Measurements from ENCODE around the gene MTFR1L.

Gene MTFR1L

GRCh38 chr1:25780318-25781129, 39.2 kb upstream of the MTFR1L start:
- Histone ChIP-seq H3K9ac (ENCODE audit: low read length) (no peak overlapping the region), H3K4me1 (ENCODE audit: control insufficient read depth, insufficient read depth, low read length) (peaks cover 1% of the 10 kb centered on the region), H3K4me3 (ENCODE audit: low read length) (no peak overlapping the region), H3K36me3 (ENCODE audit: control insufficient read depth, insufficient read depth, low read length) (no peaks in the 10 kb centered on the region), H3K27ac (ENCODE audit: low read depth, low read length) (no peak overlapping the region), H3K27me3 (ENCODE audit: control insufficient read depth, insufficient read depth, low read length) (no peaks in the 10 kb centered on the region)

GRCh38 chr1:25781130-25781433, 38.7 kb upstream of the MTFR1L start:
- Histone ChIP-seq H3K4me3 (ENCODE audit: low read length) (no peak overlapping the region), H3K27me3 (ENCODE audit: control insufficient read depth, insufficient read depth, low read length) (no peaks in the 10 kb centered on the region), H3K27ac (ENCODE audit: low read depth, low read length) (no peak overlapping the region), H3K4me1 (ENCODE audit: control insufficient read depth, insufficient read depth, low read length) (peaks cover 4% of the 10 kb centered on the region), H3K36me3 (ENCODE audit: control insufficient read depth, insufficient read depth, low read length) (no peaks in the 10 kb centered on the region), H3K9ac (ENCODE audit: low read length) (no peak overlapping the region)

DNA sequence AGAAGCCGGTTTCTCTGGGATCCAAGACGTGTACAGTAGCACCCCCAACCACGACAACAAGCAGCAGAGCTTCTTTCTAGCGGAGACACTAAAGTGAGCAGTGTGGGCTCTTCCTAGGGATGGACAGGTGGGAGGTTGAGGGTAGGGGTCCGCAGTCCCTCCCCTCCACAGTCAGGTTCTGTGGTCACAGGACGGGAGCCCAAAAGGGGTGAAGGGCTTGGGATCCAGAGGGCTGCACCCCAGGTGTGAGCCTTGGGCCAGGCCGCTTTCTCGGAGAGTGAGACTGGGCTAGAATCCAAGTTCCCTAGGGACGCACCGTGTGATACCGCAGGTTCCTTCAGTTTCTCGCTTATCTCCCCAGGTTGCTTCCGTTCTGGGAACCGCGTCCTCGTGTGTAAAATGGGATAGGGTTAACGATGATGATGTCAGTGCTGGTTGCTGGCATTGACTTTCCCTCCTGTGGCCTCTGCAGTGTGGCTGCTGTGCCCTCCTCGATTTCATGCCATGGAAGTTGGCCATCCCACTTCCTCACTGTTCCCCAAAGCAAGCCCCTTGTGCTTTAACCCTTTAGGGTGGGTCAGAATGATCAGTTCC, 37.0 kb upstream of the MTFR1L start:
- H3K36me3 ChIP-seq (ENCODE audit: control insufficient read depth, insufficient read depth, low read length) = no peaks in the 10 kb centered on the region

GRCh38 chr1:25784575-25785051, 35.1 kb upstream of the MTFR1L start:
- no peaks in the 10 kb centered on the region for H3K27me3 ChIP-seq (ENCODE audit: control insufficient read depth, insufficient read depth, low read length)
- peaks cover 12% of the 10 kb centered on the region for H3K4me1 ChIP-seq (ENCODE audit: control insufficient read depth, insufficient read depth, low read length)
- no peak overlapping the region for H3K9ac ChIP-seq (ENCODE audit: low read length)
- H3K27ac ChIP-seq (ENCODE audit: low read depth, low read length) = no peak overlapping the region
- no peaks in the 10 kb centered on the region for H3K36me3 ChIP-seq (ENCODE audit: control insufficient read depth, insufficient read depth, low read length)
- no peak overlapping the region for H3K4me3 ChIP-seq (ENCODE audit: low read length)

More for the DNA sequence above, 37.0 kb upstream of the MTFR1L start:
- Histone ChIP-seq H3K4me3 (ENCODE audit: low read length) (no peak overlapping the region), H3K27me3 (ENCODE audit: control insufficient read depth, insufficient read depth, low read length) (no peaks in the 10 kb centered on the region), H3K4me1 (ENCODE audit: control insufficient read depth, insufficient read depth, low read length) (peaks cover 12% of the 10 kb centered on the region), H3K27ac (ENCODE audit: low read depth, low read length) (no peak overlapping the region), H3K9ac (ENCODE audit: low read length) (no peak overlapping the region)

DNA sequence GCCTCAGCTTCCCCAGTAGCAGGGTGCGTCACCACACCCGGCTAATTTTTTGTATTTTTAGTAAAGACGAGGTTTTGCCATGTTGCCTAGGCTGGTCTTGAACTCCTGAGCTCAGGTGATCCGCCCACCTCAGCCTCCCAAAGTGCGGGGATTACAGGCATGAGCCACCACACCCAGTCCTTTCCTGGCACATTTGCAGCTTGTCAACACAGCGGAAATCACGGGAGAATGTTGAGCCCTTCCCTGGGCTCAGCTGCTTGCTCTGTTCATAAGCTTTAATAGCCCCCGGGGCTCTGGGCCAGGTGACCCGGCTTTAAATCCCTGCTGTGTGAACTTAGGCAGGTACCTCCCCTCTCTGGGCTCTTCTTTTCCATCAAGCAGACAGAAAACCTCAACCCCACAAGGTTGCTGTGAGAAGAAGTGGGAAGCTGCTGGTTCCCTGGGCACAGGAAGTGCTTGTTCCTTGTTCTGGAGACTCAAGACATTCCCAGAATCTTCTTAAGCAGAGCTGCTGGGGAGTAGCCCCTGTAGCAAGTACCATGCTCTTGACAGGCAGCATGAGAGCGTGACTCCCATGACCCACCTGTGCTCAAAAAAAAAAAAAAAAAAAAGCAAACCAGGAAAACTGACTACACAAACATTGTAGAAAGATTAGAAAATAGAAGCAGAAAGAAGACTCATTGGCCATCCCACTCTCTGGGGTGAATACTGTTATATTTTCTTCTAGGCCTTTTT, 34.3 kb upstream of the MTFR1L start:
- no peaks in the 10 kb centered on the region for H3K27me3 ChIP-seq (ENCODE audit: control insufficient read depth, insufficient read depth, low read length)
- no peak overlapping the region for H3K27ac ChIP-seq (ENCODE audit: low read depth, low read length)
- H3K9ac ChIP-seq (ENCODE audit: low read length) = no peak overlapping the region
- peaks cover 12% of the 10 kb centered on the region for H3K4me1 ChIP-seq (ENCODE audit: control insufficient read depth, insufficient read depth, low read length)
- H3K4me3 ChIP-seq (ENCODE audit: low read length) = no peak overlapping the region
- H3K36me3 ChIP-seq (ENCODE audit: control insufficient read depth, insufficient read depth, low read length) = no peaks in the 10 kb centered on the region

- no peak overlapping the region for H3K9ac ChIP-seq (ENCODE audit: low read length)
Observed at GRCh38 chr1:25786887-25787759, 32.6 kb upstream of the MTFR1L start.

GRCh38 chr1:25787760-25788166, 32.0 kb upstream of the MTFR1L start:
- H3K9ac ChIP-seq (ENCODE audit: low read length) = no peak overlapping the region
- no peaks in the 10 kb centered on the region for H3K27me3 ChIP-seq (ENCODE audit: control insufficient read depth, insufficient read depth, low read length)
- no peak overlapping the region for H3K4me3 ChIP-seq (ENCODE audit: low read length)
- no peak overlapping the region for H3K27ac ChIP-seq (ENCODE audit: low read depth, low read length)
- no peaks in the 10 kb centered on the region for H3K36me3 ChIP-seq (ENCODE audit: control insufficient read depth, insufficient read depth, low read length)
- H3K4me1 ChIP-seq (ENCODE audit: control insufficient read depth, insufficient read depth, low read length) = peaks cover 12% of the 10 kb centered on the region

More at GRCh38 chr1:25786887-25787759, 32.6 kb upstream of the MTFR1L start:
- H3K27me3 ChIP-seq (ENCODE audit: control insufficient read depth, insufficient read depth, low read length) = no peaks in the 10 kb centered on the region
- peaks cover 12% of the 10 kb centered on the region for H3K4me1 ChIP-seq (ENCODE audit: control insufficient read depth, insufficient read depth, low read length)
- H3K4me3 ChIP-seq (ENCODE audit: low read length) = no peak overlapping the region
- H3K36me3 ChIP-seq (ENCODE audit: control insufficient read depth, insufficient read depth, low read length) = no peaks in the 10 kb centered on the region
- H3K27ac ChIP-seq (ENCODE audit: low read depth, low read length) = peak overlapping the region; percentile 2

DNA sequence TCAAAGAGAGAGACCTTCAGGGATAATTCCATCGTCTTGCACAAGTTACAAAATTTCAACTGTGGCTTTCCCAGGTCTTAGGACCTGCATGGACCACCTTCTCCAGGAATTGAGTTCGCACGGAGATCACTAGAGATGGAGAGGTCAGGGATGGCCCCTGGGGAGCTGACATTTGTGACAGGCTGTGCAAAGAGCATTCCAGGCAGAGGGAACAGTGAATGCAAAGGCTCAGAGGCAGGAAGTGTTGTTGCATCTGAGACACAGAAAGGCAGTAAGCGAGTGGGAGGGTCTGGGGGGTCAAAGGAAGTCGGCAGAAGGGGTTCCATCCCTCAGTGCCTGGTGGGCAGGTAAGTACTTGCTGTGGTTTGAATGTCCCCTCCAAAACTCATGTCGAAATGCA, 29.3 kb upstream of the MTFR1L start:
- Histone ChIP-seq H3K4me3 (ENCODE audit: low read length) (no peak overlapping the region), H3K4me1 (ENCODE audit: control insufficient read depth, insufficient read depth, low read length) (peaks cover 12% of the 10 kb centered on the region), H3K9ac (ENCODE audit: low read length) (no peak overlapping the region), H3K27ac (ENCODE audit: low read depth, low read length) (no peak overlapping the region), H3K27me3 (ENCODE audit: control insufficient read depth, insufficient read depth, low read length) (no peaks in the 10 kb centered on the region), H3K36me3 (ENCODE audit: control insufficient read depth, insufficient read depth, low read length) (no peaks in the 10 kb centered on the region)

DNA sequence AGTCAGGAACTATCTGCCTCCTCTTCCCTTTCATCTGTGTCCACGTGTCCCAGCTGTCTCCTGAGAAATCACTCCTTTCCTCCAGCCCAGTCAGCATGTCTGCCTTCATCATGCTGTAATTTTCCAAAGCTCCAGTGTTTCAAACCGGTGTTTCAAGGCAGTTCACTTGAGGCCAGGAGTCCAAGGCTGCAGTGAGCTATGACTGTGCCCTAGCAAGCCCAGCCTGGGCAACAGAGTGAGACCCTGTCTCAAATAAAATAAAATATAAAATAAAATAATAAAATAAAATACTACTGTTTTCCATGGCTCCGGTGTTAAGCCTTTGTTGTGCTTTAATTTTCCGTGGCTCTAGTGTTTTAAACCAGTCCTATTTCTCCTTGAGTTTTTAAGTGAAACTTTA, 27.6 kb upstream of the MTFR1L start:
- H3K9ac ChIP-seq (ENCODE audit: low read length) = no peak overlapping the region
- no peak overlapping the region for H3K27ac ChIP-seq (ENCODE audit: low read depth, low read length)
- H3K4me1 ChIP-seq (ENCODE audit: control insufficient read depth, insufficient read depth, low read length) = peaks cover 5% of the 10 kb centered on the region

DNA sequence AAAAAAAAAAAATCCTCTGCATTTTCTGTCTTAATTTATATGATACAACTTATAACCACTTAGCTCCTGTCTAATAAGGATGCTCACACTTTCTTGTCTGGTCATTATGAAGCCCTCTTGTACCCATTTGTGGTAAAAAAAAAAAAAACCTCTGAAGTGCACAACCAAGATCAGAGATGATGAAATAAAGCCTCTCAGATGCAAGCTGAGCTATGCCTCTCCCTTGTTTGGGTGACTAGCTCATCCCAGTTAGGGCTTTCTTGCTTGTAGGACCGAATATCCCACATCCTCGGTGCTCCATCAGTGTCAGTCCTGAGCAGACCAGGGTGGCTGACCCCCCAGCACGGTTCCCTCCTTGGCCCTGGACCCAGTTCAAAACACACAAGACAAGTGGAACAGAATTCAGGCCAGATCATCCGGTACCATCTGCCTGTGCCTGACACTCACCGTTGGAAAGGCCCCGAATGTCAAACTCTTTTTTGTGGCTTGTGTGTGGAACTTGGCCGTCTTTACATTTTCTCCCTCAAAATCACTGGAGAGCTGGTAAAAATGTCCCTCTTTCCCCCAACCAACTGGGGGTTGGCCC, 26.1 kb upstream of the MTFR1L start:
- Histone ChIP-seq H3K4me3 (ENCODE audit: low read length) (no peak overlapping the region), H3K27me3 (ENCODE audit: control insufficient read depth, insufficient read depth, low read length) (no peaks in the 10 kb centered on the region), H3K9ac (ENCODE audit: low read length) (no peak overlapping the region), H3K36me3 (ENCODE audit: control insufficient read depth, insufficient read depth, low read length) (no peaks in the 10 kb centered on the region), H3K4me1 (ENCODE audit: control insufficient read depth, insufficient read depth, low read length) (peaks cover 3% of the 10 kb centered on the region), H3K27ac (ENCODE audit: low read depth, low read length) (no peak overlapping the region)

More for the DNA sequence above, 27.6 kb upstream of the MTFR1L start:
- no peaks in the 10 kb centered on the region for H3K36me3 ChIP-seq (ENCODE audit: control insufficient read depth, insufficient read depth, low read length)
- H3K27me3 ChIP-seq (ENCODE audit: control insufficient read depth, insufficient read depth, low read length) = no peaks in the 10 kb centered on the region
- H3K4me3 ChIP-seq (ENCODE audit: low read length) = no peak overlapping the region

DNA sequence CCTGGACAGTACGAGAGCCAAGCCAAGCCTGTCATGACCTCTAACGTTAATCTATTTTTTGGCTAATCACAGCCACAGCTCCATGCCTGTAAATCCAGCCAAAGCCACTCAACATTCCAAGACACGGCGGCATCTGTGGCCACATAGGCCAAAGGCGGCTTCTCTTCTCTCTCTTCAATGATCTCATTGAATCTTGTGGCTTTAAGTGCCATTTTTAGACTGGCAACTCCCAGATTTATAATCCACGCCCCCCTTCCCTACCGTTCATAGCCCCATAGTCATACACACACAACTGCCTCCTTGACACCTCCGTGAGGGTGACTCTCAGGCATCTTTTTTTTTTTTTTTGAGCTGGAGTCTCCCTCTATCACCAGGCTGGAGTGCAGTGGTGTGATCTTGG, 25.4 kb upstream of the MTFR1L start:
- H3K4me1 ChIP-seq (ENCODE audit: control insufficient read depth, insufficient read depth, low read length) = peaks cover 5% of the 10 kb centered on the region
- H3K27ac ChIP-seq (ENCODE audit: low read depth, low read length) = no peak overlapping the region
- H3K4me3 ChIP-seq (ENCODE audit: low read length) = no peak overlapping the region
- no peaks in the 10 kb centered on the region for H3K27me3 ChIP-seq (ENCODE audit: control insufficient read depth, insufficient read depth, low read length)
- H3K9ac ChIP-seq (ENCODE audit: low read length) = no peak overlapping the region
- no peaks in the 10 kb centered on the region for H3K36me3 ChIP-seq (ENCODE audit: control insufficient read depth, insufficient read depth, low read length)

Data from rectal smooth muscle tissue (tissue), 1 donor.